Posterior vena cava (tissue), 2 donors: ENCODE data around the gene AURKAIP1. TPM values are rescaled to one million over a fixed set of nuclear protein-coding genes. Genes with fewer than 3 reads are reported as not detected.
"Not testable (repeated sequence)": the region's sequence is repeated elsewhere in the genome, so short reads cannot be mapped to it uniquely, and the experiment has no call there.

Experiments
- DNase-seq: peaks from one replicate; pipeline ENCODE4 v3.0.0-alpha.2; 2020; ENCODE audit warnings: low spot score
- intact Hi-C, 2 donors: fragments of 100-400 bp; cut with DNase I; formaldehyde crosslinking; loops; one replicate each; pipeline versions ENCODE4 v1.14.1 to v1.14.2; 2022 to 2023
- long read RNA-seq, 2 donors: library from polyadenylated mRNA; unstranded; transcript quantifications; one replicate each; pipeline ENCODE4 v2.0.0, GENCODE V29; 2020 to 2021
- total RNA-seq, 2 donors: library from RNA; stranded (reverse); fragmentation: NEBNext Ultra II Directional; extraction: Animal tissue kit (Norgen Biotek cat#: 25700); gene quantifications; one replicate each; pipeline ENCODE4 v1.2.1, GENCODE V29; 2021
- donor health status: DM: yes; HTN: yes; CAD: no.
- donor health status: DM: yes; HTN: yes; CAD: no.

The AURKAIP1 gene
- 10 to 100 TPM; 70.9 to 78.8 TPM for total RNA-seq
- long read RNA-seq, donor 1, transcript AURKAIP1-202 (4 exons, 1,047 nt): major isoform, 20 of 36 reads
- long read RNA-seq, donor 1, transcript AURKAIP1-204 (4 exons, 875 nt): minor isoform, 6 of 36 reads
- long read RNA-seq, donor 1, partial matches to known transcripts: 7 of 36 reads
- long read RNA-seq, donor 1, other reads (novel, unspliced or antisense): 0 of 36 reads
- long read RNA-seq, donor 2, transcript AURKAIP1-202 (4 exons, 1,047 nt): major isoform, 40 of 51 reads
- long read RNA-seq, donor 2, partial matches to known transcripts: 5 of 51 reads
- long read RNA-seq, donor 2, other reads (novel, unspliced or antisense): 4 of 51 reads

DNA sequence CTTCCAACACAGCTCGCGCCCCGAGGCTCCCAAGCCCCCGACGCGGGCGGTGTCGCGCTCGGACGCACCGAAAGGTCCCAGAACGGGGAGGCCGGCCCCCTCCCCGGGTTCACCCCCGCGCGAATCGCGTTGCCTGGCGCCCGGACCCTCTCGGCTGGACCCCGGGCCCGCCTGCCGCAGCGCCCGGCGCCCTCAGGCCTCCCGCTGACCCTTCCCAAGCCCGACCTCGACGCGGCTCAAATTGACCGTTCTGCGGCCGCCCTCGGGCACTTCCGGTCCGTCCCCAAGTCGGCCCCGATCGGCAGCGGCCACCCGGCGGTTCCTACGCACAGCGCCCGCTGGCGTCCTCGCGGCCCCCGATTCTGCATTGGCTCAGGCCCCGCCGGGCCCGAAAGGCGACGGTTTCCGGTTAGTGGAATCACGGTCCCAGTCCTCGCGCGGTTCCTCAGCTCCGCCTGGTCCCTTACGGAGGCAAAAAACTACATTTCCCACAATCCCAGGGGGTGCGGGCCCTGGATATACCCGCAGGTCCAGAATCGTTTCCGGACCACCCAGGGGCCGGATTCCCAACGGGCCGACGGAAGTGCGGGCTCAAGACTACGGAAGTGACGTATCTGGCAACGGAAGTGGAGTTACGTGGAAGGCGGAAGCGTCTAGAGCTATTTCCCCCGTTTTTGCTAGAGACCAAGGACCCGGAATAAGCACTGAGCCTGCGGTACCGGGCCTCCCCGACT, at the start of gene AURKAIP1:
AURKAIP1 (minus strand) TSS at position 279 of the 734 bp plus-strand sequence. CDS start 451 bp downstream, outside the sequence.
- intact Hi-C loops: loop anchor here in 1 of 2 donors (10.0 kb wide), 1 partner anchor 130 kb away; no protein-coding TSS in a partner anchor
- DNase-seq: peak; percentile 99

DNA sequence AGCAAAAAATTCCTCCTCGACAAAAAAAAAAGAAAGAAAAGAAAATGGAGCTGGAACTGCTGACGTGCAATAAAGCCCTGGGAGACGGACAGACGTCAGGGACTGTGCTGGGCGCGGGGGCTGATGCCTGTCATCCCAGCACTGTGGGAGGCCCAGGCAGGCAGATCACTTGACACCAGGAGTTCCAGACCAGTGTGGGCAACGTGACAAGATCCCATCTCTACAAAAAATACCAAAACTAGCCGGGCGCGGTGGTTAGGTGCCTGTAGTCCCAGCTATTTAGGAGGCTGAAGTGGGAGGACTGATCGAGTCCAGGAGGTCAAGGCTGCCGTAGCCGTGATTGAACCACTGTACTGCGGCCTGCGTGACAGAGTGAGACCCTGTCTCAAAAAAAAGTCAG, 49.7 kb upstream of the AURKAIP1 start:
- intact Hi-C loops: no loop called here
- no peak for DNase-seq

DNA sequence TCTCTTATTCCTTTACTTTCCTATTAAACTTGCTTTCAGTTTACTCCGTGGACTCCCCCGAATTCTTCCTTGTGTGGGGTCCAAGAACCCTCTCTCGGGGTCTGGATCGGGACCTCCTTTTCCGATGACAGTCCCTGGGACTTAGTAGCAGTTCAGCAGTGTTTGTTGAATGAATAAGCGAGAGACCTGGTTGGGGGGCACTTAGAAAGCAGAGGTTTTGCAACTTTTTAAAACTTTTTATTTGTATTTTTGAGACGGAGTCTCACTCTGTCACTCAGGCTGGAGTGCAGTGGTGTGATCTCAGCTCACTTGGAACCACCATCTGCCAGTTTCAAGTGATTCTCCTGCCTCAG, 48.2 kb upstream of the AURKAIP1 start:
- intact Hi-C loops: no loop called here
- no peak for DNase-seq

DNA sequence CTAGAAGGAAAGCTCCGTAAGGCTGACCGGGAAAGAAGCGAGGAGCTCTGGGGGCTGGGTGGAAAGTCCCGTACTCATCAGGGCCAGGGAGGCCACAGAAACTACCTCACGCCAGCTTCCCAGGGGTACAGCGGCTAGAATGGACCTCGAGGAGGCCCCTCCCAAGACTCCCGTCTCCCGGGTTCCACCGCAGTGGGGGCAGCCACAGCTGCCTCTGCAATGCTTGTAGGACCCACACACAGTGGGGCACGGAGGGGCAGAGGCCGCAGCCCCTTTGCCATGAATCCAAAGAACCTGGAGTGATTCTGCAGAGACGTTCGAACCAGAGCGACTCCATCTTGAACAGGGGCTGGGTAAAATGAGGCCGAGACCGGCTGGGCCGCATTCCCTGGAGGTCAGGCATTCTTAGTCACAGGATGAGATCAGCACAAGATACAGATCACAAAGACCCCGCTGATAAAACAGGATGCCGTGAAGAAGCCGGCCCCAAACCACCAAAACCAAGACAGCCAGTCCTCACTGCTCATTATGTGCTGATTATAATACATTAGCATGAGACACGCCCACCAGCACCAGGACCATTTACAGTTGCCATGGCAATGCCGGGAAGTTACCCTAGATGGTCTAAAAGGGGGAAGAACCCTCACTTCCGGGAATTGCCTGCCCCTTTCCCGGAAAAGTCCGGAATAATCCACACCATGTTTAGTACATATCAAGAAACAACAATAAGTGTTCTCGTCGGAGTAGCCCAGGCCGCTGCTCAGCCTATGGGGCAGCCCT, 47.6 kb upstream of the AURKAIP1 start:
- intact Hi-C loops: no loop called here
- no peak for DNase-seq

DNA sequence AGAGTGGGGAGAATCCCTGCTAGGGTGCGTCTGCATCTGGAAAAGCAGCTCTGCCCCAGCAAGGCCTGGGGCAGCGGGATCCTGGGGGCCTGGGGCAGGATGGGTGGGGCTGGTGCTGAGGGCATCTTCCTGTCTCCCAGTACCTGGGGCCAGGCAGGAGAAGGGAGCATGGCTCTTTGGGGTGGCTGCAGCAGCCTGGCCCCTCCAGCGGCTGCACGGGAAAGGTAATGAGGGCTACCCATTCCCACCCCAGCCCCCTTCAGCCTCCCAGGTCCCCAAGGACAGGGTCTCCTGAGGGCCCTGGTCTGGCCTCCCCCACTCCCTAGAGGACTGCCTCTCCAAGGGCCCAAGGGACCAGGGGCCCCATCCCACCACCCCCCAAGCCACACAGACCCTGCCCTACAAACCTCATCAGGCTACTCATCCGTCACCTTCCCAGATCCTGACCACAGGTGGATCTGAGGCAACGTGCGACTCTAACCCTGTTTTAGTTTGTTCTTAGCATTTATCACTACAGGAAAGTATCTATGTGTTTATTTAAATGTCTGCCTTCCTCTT, 47.0 kb upstream of the AURKAIP1 start:
- no peak for DNase-seq
- intact Hi-C loops: no loop called here

DNA sequence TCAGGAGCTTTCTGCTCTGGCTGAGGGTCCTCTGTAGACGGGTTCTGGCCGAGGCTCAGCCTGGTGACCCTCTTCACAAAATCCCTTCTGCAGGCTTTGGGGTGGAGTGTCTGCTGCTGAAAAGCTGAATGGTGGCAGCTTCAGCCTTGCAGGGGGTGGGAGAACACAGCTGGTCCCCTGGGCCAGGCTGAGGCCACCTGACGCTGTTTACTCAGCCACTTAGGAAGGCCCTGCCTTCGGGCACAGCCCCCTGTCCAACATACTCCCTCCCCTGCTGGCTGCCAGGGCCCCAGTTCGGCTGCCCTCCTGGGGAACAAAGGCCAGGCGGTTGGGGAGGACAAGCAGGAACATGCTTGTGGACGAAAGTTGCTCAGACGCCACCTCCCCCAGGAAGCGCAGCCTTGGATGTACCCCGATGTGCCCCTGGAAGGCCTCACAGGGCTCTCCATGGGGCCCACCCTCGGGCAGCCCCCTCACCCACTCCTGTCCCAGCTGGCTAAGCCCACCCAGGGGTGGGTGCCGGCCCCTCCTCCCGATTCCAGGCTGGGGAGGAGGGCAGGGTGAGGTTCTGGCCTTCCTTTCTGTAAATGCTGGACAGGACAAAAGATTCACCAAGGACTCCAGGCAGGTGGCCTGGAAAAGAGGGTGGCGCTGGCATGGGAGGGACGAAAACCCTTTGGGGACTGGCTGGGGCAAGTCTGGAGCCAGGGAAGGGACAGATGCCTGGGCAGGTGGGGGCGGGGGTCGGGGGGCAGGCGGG, 46.3 kb upstream of the AURKAIP1 start, which contains the start of gene ANKRD65:
ANKRD65 (minus strand) TSS at position 130 of the 760 bp plus-strand sequence. CDS start 271 bp downstream, outside the sequence.
- intact Hi-C loops: no loop called here
- DNase-seq: no peak

DNA sequence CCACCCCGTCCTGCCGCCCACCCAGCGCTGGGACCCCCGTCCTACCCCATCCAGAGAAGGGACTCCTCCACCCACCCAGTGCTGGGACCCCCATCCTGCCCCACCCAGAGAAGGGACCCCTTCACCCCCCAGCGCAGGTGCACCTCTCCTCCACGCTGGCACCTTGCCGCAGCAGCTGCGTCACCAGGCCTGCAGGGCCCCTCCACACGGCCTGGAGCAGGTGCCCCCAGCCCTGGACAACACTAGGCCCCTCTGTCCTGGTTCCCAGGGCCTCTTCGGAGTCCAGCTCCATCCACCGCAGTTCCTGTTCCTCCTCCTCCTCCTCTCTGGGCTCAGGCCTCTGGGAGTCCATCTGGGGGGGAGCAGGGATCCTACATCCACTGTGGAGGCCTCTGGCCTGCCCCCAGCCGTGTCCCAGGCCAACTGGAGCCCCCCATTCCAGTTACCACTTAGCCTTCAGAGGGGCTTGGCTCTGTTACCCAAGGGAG, 45.7 kb upstream of the AURKAIP1 start:
- intact Hi-C loops: no loop called here
- peak; percentile 60 for DNase-seq

DNA sequence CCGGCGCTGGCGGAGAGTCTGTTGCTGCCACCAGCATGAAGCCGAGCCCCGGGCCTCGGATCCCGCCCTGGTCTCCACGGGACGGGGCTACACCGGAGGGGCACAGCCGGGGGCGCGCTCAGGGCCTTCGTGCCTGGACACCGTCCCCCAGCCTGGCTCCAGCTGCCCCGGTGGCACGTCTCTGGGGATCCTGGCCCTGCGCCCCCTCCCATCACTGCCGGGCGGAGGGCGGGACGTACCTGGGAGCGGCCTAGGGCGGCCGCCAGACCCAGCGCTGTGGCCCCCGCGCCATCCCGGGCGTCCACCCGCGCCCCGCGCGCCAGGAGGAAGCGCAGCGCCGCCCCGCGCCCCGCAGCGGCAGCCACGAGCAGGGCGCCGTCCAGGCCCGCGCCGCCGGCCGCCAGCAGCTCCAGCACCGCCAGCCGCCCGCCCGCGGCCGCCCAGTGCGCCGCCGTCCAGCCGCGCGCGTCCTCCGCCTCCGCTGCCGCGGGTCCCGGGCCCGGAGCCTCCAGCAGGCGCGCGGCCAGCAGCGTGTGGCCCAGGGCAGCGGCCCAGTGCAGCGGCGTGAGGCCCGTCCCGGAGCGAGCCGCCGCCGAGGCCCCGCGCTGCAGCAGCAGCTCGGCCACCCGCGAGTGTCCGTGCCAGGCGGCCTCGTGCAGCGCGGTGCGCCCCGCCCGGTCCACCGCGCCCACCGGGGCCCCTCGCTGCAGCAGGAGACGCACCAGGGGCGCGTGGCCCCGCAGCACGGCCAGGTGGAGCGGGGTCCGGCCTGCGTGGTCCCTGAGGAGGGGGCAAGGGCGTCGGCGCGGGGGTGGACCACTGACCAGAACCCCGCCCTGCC, 45.0 kb upstream of the AURKAIP1 start:
- no peak for DNase-seq
- intact Hi-C loops: no loop called here

DNA sequence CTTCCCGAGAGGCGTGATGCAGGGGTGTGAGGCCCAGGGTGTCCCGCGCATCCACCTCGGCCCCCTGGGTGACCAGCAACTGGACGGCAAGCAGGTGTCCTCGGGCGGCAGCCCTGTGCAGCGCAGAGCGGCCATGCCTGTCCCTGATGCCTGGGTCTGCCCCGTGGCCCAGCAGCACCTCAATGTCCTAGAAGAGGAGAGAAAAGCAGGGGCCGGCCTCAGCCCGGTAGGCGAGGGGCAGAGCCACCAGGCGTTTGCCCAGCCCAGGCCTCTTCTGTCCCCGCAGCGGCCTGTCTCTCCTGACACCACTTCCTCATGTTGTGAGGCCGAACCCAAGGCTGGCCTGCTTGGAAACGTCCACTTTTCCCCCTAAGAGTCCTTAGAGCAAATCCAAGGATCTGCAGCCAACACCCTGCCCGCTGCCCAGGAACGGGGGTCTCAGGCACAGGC, 44.4 kb upstream of the AURKAIP1 start:
- intact Hi-C loops: no loop called here
- no peak for DNase-seq

DNA sequence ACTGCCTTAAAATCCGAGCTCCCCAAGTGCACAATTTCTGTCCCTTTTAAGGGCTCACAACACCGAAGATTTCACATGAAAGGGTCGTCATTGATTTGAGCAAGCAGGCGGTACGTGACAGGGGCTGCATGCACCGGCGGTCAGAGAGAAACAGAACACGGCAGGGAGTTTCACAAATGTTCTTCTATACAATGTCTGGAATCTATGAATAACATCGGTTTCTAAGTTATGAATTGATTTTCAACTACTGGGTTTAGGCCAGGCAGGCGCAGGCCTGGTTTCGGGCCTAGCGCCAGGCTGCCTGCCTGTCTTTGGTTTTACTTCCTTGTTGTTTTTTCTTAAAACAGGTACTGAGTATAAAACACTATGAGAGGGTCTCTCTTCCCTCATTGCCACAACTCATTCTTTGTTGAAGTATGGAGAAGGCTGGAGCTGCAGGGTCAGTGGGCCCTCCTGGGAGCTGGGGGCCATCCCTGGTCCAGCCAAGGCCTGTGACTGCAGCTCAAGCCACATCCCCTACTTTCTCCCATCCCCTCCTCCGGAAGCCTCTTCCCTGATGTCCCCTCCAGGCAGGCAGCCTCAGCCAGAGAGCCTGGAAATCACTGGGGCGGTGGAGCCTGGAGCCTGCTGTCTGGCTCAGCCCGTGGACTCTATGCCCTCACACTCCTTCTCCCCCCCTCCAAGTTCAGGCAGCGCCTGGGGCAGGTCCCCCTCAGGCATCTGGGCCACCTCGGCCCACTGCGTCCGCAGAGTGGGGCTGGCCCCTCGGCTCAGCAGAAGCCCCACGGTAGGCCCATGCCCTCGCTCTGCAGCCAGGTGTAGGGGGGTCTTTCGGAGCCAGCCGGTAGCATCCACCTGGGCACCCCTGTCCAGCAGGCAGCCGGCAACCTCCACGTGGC, 43.7 kb upstream of the AURKAIP1 start:
- intact Hi-C loops: no loop called here

DNA sequence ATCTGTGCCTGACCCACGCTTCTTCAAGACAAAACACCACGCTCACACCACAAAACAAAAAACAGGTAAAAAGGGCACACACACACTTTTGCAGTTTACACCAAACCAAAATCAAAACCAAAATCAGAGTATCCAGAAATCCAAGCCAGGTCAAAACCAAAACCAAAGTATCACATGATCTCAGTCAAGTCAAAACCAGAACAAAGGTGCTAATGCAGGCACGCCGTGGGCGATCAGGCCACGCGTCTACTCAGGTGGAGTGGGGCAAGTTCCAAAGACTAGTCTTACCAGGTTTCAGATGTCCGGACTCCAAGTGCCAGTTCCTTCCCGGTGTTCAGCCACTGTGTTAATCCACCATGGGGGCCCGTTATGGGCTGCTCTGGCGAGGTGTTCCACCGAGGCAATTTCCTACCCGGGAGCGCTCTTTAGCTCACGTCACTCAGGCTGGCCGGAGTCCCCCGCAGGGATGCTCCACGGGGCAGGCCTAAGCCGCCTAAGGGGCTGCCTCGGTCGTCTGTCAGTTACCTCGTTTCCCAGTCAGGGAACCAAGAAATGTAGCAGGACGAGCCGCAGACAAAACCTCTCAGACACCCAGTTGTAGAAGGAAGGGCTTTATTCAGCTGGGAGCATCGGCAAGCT, 42.9 kb upstream of the AURKAIP1 start:
- DNase-seq, intact Hi-C loops: not testable (repeated sequence)

More for the DNA sequence above, 43.7 kb upstream of the AURKAIP1 start:
- no peak for DNase-seq

DNA sequence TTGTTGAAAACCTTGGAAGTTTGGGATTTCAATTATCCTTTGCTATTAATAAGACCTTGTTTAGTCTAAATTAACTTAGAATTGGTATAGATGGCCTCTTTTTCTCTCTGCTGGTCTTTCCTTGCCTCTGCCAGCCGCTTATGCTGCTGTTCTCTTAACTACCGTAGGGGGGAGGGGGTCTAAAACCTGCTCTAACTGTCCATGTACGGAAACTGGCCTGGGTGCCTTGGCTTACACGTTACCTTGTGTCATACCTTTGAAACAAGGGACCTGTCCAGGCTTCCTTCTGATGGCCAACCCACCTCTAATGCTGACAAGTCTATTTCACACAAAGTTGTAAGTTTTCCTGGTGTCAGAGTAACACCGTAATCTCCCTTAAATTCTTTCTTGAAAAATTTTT, 42.4 kb upstream of the AURKAIP1 start:
- DNase-seq, intact Hi-C loops: not testable (repeated sequence)

DNA sequence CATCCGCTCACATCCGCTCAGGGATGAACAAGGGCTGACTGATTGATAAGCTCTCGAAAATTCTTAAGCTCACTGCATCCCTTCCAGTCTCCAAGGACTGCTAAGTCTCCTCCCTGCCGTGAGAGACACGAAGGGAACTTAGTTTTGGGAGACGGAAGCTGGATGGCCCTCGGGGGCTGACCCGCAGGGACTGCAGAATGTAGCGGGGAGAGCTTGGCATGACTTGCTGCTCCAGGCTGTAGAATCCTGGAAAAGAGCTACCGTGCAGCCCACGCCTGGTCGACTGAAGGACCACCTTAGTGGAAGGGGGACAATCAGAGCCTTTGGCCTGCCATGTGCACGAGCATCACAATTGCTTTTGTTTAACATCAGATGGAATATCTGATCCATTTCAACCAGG, 40.7 kb upstream of the AURKAIP1 start:
- DNase-seq: no peak
- intact Hi-C loops: no loop called here

DNA sequence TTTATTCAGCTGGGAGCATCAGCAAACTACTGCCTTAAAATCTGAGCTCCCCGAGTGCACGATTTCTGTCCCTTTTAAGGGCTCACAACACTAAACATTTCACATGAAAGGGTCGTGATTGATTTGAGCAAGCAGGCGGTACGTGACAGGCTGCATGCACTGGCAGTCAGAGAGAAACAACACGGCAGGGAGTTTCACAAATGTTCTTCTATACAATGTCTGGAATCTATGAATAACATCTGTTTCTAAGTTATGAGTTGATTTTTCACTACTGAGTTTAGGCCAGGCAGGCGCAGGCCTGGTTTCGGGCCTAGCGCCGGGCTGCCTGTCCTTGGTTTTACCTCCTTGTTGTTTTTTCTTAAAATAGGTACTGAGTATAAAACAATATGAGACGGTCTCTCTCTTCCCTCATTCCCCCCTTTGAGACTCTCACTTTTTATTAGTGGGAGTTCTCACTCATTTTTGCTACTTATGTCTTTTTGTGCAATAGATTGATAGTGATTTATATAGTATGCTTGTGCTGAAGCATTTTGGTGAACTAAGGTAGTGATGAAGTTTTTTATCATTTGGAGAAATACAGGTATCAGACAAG, 37.4 kb upstream of the AURKAIP1 start:
- intact Hi-C loops, DNase-seq: not testable (repeated sequence)

DNA sequence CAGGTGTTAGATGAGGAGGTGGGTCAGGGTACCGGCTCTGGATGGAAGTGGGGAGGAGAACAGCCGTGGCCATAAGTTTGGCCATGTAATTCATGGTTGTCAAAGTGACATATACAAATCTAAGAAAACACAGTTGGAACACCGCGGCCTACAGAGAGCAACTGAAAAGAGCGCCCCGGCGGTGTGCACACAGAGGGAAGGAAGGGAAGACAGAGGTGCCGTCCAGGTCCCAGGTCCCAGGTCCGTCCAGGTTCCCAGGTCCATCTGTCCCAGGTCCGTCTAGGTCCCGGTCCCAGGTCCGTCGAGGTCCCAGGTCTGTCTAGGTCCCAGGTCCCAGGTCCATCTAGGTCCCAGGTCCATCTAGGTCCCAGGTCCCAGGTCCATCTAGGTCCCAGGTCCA, 36.6 kb upstream of the AURKAIP1 start:
- intact Hi-C loops: no loop called here
- no peak for DNase-seq

DNA sequence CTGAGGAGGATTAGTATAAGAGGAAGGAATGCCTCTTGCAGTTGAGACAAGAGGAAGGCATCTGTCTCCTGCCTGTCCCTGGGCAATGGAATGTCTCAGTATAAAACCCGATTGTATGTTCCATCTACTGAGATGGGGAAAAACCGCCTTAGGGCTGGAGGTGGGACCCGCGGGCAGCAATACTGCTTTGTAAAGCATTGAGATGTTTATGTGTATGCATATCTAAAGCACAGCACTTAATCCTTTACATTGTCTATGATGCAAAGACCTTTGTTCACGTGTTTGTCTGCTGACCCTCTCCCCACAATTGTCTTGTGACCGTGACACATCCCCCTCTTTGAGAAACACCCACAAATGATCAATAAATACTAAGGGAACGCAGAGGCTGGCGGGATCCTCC, 35.2 kb upstream of the AURKAIP1 start:
- intact Hi-C loops, DNase-seq: not testable (repeated sequence)
